ENCODE results near the gene DAD1. TPM values are rescaled to one million over a fixed set of nuclear protein-coding genes. Genes with fewer than 3 reads are reported as not detected.

Gene DAD1
- total and polyA plus RNA-seq, 2 of the 8 experiments (the other 6 are each of a cell fraction or from before 2014, with no cell fraction given): 131 to 440 TPM

GRCh38 chr14:22601456-22601855, 12.4 kb upstream of the DAD1 start (continued):
- TF ChIP-seq CHD7 (IDR thresholded peaks at IDR 0.05; ENCODE audit: insufficient replicate concordance, low read length) (no peak), YY1 (IDR thresholded peaks at IDR 0.05; ENCODE audit: low read depth, low read length) (no peak), SP2 (IDR thresholded peaks at IDR 0.05; ENCODE audit: low read length) (no peak), EP300 (IDR thresholded peaks at IDR 0.05; ENCODE audit: borderline replicate concordance in 1 of 2, low read depth in 2 of 2, low read length in 2 of 2) (no peak), JUN (IDR thresholded peaks at IDR 0.05; ENCODE audit: low read depth, low read length) (no peak), SIN3A (conservative IDR thresholded peaks at IDR 0.05 in 1 of 2, IDR thresholded peaks at IDR 0.05 in 1 of 2; ENCODE audit: low read depth in 1 of 2, low read length in 2 of 2) (no peak), SIRT6 (IDR thresholded peaks at IDR 0.05; ENCODE audit: low read length) (no peak)
